Activated naive CD4-positive, alpha-beta T cell treated with anti-CD3 and anti-CD28 coated beads, Interleukin-2, amount 10 ng/mL, durations not matched to agents 7 days and 5 days (primary cell): ENCODE data around the gene PLXNB3.

Experiments used
- CTCF ChIA-PET: fragments of 350-600 bp; sonication (Branson Sonifier 250); formaldehyde crosslinking; loops from one replicate; lab custom pipeline; 2021; ENCODE audit warnings: antibody characterized with exemption; lab: Charles Lee
- DNase-seq: peaks from one replicate; pipeline ENCODE4 v3.0.0-alpha.2; 2020
- H3K27ac Mint-ChIP-seq: one replicate; pipeline ENCODE4 v1.8.0; 2021; ENCODE audit warnings: mild to moderate bottlenecking, moderate library complexity, mixed read lengths
- H3K27me3 Mint-ChIP-seq: one replicate; pipeline ENCODE4 v1.8.0; 2021; ENCODE audit warnings: mild to moderate bottlenecking, mixed read lengths
- H3K36me3 Mint-ChIP-seq: one replicate; pipeline ENCODE4 v1.8.0; 2021; ENCODE audit warnings: mixed read lengths
- H3K4me1 Mint-ChIP-seq: one replicate; pipeline ENCODE4 v1.8.0; 2021; ENCODE audit warnings: mixed read lengths
- H3K4me3 Mint-ChIP-seq: one replicate; pipeline ENCODE4 v1.8.0; 2021; ENCODE audit warnings: mild to moderate bottlenecking, moderate library complexity, mixed read lengths
- H3K9me3 Mint-ChIP-seq: one replicate; pipeline ENCODE4 v1.8.0; 2021; ENCODE audit warnings: mixed read lengths

The PLXNB3 gene

DNA sequence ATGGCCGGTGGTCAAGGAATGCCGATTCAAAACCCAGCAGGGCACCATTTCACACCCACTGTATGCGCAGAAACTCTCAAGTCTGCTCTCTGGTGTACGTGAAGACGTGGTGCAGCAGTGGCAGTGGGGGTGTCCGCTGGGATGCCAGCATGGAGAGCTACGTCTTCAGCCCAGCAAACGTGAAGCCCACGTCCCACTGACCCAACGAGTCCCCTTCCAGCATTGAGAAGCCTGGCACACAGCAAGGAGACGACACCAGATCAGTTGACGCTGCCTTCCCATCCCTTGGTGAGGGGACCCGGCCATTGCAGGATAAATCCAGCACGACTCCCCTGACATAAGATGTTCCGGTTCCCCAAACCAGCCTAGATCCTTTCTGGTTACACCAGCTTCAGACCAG lies 2.2 kb upstream of the PLXNB3 start:
- H3K36me3 Mint-ChIP-seq, result no peaks in the 10 kb centered on the region
- H3K27ac Mint-ChIP-seq, result no peak overlapping the region
- CTCF ChIA-PET, result interaction anchor here (3.3 kb wide), 1 partner anchor 186 kb away, joined by 27 read pairs; no protein-coding TSS in a partner anchor
- DNase-seq, result no peak
- no peaks in the 10 kb centered on the region for H3K9me3 Mint-ChIP-seq
- peaks cover 23% of the 10 kb centered on the region for H3K27me3 Mint-ChIP-seq
- peaks cover 8% of the 10 kb centered on the region for H3K4me1 Mint-ChIP-seq
- H3K4me3 Mint-ChIP-seq, result no peak overlapping the region

DNA sequence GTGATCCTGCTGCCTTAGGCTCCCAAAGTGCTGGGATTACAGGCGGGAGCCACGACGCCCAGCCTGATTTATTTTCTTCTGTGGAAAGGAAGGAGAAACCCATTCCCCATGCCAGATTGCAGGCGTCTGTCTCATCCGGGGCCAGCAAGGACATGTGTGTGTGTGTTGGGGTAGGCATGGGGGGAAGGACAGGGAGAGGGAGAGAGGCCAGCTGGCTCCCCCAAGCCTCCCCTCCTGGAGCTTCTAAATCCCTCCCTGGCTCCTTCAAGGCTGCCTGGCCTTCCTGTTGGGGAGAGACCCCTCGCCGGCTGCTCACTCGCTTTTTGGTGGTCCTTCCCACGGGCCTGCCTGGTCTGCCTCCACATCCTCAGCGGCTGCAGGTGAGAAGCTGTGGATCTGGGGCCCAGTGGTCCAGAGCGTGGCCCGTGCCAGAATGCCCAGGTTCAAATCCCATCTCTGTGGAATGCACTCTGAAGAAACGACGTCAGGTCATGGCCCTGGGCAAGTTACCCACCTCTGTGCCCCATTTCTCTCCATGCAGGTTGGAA lies 1.3 kb upstream of the PLXNB3 start:
- Mint-ChIP-seq H3K27ac (no peak overlapping the region), H3K27me3 (peaks cover 16% of the 10 kb centered on the region), H3K9me3 (no peaks in the 10 kb centered on the region), H3K36me3 (no peaks in the 10 kb centered on the region), H3K4me1 (peaks cover 8% of the 10 kb centered on the region), H3K4me3 (no peak overlapping the region)
- DNase-seq, result no peak
- CTCF ChIA-PET, result interaction anchor here (1.1 to 3.3 kb wide), 2 partner anchors 26 to 185 kb away, joined by 3 to 27 read pairs; no protein-coding TSS in a partner anchor

DNA sequence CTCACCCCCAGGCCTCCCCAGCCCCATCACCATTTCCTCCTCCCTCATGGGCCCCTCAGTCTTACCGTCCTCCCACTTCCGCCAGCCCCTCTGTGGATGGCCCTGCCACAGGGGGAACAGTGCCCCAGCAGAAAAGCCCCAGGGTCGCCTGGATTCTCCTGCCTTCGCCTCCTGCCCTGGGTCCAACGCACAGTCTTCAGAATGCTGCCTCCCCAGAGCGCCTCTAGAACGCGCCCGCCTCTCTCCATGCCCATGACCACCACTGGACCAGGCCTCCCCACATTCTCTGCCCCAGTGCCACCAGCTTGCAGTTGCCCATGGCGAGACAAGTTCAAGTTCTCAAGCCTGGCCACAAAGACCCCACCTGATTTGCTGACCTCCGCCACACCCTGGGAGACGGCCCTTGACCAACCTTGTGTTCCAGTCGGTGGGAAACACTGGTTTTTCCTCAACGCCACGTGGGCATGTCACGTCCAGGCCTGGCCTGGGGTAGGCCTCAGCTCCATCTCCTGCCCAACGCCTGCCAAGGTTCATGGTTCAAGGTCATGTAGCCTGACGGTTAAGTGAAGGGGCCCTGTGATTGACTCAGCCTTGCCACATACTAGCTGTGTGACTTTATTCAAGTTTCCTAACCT lies 634 bp upstream of the PLXNB3 start:
- DNase-seq, result no peak
- Mint-ChIP-seq H3K27me3 (peaks cover 14% of the 10 kb centered on the region), H3K4me1 (peaks cover 9% of the 10 kb centered on the region), H3K36me3 (no peaks in the 10 kb centered on the region), H3K4me3 (no peak overlapping the region), H3K27ac (no peak overlapping the region), H3K9me3 (no peaks in the 10 kb centered on the region)
- CTCF ChIA-PET, result interaction anchor here (0.6 to 3.3 kb wide), 5 partner anchors 27 to 205 kb away, joined by 3 to 27 read pairs (median 3); no protein-coding TSS in a partner anchor

DNA sequence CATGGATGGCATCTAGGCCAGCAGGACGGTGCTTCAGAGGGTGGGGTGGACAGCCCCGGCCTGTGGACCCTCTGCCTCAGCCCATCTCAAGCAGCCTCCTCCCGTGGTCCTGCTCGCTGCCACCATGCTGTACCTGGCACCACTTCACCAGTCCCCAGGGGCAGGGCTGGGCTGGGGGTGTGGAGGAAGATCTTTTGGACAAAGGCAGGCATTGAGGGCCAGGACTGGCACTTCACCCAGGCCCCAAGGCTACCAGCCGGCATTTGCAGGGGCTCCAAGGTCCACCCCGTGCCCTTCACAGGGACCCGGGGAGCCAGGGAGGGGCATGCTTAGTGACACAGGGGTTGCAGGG lies 713 bp downstream of the PLXNB3 start:
- Mint-ChIP-seq H3K27ac (no peak overlapping the region), H3K4me1 (peaks cover 9% of the 10 kb centered on the region), H3K36me3 (no peaks in the 10 kb centered on the region), H3K27me3 (peaks cover 14% of the 10 kb centered on the region), H3K4me3 (no peak overlapping the region), H3K9me3 (no peaks in the 10 kb centered on the region)
- CTCF ChIA-PET, result interaction anchor here (1.0 to 3.3 kb wide), 4 partner anchors 88 to 186 kb away, joined by 3 to 27 read pairs (median 4); no protein-coding TSS in a partner anchor
- DNase-seq, result no peak

DNA sequence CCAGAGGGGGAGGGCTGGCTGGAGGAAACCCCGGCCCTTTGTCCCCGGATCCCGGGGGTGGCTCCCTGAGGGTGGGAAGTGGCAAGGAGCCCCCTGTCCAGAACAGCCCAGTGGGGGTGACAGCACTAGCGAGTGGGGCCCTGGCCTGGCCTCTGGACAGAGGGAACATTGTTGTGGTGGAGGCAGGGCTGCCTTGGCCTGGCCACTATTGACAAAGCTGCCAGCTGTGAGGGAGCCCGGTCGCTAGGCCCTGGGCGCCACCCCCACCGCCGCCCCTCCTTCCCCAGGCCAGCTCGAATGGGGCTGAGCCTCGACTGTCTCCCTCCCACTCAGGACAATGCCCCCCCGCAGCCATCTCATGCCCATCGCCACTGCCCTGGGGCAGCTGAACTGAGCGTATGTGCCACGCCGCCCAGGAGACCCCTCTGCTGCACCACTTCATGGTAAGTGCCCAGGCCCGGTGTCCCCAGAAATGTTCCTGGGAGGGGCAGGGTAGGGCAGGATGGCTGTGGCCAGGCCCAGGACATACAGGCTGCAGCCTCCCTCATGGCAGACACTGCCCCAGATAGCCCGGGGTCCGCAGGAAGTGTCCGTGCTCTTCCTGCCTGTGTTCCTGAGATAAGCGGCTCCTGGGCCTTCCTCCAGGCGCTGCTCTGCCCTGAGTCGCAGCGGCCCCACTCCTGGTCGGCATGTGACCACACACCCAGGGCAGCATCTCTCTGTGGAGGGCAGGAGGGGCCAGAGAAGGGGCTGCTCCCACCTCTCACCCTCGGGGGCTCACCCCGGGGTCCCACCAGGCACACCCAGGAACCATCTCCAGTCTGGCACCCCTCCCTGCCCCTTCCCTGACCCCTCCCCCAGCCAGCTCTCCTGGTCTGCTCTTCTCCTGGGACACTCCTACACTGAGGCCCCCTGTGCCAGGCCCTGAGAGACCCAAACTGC lies 1.4 kb downstream of the PLXNB3 start:
- Mint-ChIP-seq H3K27ac (no peak overlapping the region), H3K4me1 (peaks cover 9% of the 10 kb centered on the region), H3K36me3 (no peaks in the 10 kb centered on the region), H3K27me3 (peaks cover 14% of the 10 kb centered on the region), H3K9me3 (no peaks in the 10 kb centered on the region), H3K4me3 (no peak overlapping the region)
- no peak for DNase-seq
- CTCF ChIA-PET, result interaction anchor here (1.2 to 1.6 kb wide), 2 partner anchors 127 to 185 kb away, joined by 4 read pairs; no protein-coding TSS in a partner anchor

DNA sequence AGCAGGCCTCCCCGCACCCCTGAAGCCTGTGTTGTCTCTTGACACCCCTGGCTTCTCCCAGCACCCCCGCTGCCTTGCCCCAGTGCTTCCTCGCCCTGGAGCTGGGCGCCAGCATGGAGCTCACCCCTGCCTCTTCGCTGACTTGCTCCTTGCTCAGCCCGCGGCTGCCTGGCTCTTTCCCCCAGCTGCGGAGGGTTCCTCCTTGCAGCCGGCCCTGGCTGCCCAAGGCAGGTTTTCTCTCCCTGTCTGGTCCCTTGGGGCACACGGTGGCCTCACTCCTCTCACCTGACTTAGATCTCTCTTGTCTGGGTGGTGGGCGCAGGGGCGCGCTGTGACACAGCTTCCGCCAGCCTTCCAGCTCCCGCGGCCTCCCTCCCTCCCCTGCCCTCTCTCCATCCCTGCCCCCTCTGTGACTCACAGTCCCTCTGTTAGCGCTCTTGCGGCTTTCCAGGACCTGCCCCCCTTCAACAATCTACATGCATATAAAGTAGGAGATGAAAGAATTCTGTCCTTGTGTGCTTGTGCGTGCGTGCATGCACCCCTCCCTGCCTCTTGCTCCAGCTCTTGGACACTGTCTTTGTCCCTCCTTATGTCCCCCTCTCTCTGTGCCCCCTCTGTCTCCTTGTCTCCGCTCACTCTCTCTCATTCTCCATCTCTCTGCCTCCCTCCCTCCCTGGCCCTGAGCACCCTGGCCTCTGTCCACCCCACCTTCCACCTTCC lies 2.2 kb downstream of the PLXNB3 start:
- CTCF ChIA-PET, result interaction anchor here (1.6 to 1.8 kb wide), 2 partner anchors 181 to 184 kb away, joined by 4 to 8 read pairs; no protein-coding TSS in a partner anchor
- peaks cover 14% of the 10 kb centered on the region for H3K27me3 Mint-ChIP-seq

DNA sequence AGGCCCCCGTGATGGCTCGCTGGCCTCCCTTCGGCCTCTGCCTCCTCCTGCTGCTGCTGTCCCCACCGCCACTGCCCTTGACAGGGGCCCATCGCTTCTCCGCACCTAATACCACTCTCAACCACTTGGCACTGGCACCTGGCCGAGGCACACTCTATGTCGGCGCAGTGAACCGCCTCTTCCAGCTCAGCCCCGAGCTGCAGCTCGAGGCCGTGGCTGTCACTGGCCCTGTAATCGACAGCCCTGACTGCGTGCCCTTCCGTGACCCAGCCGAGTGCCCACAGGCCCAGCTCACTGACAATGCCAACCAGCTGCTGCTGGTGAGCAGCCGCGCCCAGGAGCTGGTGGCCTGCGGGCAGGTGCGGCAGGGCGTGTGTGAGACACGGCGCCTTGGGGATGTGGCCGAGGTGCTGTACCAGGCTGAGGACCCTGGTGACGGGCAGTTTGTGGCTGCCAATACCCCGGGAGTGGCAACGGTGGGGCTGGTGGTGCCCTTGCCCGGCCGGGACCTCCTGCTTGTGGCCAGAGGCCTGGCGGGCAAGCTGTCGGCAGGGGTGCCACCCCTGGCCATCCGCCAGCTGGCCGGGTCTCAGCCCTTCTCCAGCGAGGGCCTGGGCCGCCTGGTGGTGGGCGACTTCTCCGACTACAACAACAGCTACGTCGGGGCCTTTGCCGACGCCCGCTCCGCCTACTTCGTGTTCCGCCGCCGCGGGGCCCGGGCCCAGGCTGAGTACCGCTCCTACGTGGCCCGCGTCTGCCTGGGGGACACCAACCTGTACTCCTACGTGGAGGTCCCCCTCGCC lies 3.0 kb downstream of the PLXNB3 start:
- no peaks in the 10 kb centered on the region for H3K9me3 Mint-ChIP-seq
- no peak overlapping the region for H3K27ac Mint-ChIP-seq
- DNase-seq, result no peak
- H3K4me3 Mint-ChIP-seq, result no peak overlapping the region
- no peaks in the 10 kb centered on the region for H3K36me3 Mint-ChIP-seq
- peaks cover 9% of the 10 kb centered on the region for H3K4me1 Mint-ChIP-seq
- CTCF ChIA-PET, result interaction anchor here (1.6 to 1.8 kb wide), 2 partner anchors 180 to 183 kb away, joined by 4 to 8 read pairs; no protein-coding TSS in a partner anchor
- peaks cover 14% of the 10 kb centered on the region for H3K27me3 Mint-ChIP-seq

More for the DNA sequence above, 2.2 kb downstream of the PLXNB3 start:
- DNase-seq, result peak; percentile 35
- Mint-ChIP-seq H3K4me1 (peaks cover 9% of the 10 kb centered on the region), H3K4me3 (no peak overlapping the region), H3K9me3 (no peaks in the 10 kb centered on the region), H3K36me3 (no peaks in the 10 kb centered on the region), H3K27ac (no peak overlapping the region)

DNA sequence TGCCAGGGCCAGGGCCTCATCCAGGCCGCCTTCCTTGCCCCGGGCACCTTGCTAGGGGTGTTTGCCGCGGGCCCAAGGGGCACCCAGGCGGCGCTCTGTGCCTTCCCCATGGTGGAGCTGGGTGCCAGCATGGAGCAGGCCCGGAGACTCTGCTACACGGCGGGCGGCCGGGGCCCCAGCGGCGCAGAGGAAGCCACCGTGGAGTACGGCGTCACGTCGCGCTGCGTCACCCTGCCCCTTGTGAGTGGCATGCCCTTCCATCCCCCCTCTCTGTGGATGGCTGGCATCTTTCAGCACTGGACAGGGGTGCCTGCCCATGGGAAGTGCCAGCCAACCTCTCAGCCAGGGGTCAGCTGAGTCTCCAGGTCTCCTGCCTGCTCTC lies 3.6 kb downstream of the PLXNB3 start:
- H3K27ac Mint-ChIP-seq, result no peak overlapping the region
- CTCF ChIA-PET, result interaction anchor here (1.8 kb wide), 1 partner anchor 179 kb away, joined by 8 read pairs; no protein-coding TSS in a partner anchor
- H3K4me3 Mint-ChIP-seq, result no peak overlapping the region

DNA sequence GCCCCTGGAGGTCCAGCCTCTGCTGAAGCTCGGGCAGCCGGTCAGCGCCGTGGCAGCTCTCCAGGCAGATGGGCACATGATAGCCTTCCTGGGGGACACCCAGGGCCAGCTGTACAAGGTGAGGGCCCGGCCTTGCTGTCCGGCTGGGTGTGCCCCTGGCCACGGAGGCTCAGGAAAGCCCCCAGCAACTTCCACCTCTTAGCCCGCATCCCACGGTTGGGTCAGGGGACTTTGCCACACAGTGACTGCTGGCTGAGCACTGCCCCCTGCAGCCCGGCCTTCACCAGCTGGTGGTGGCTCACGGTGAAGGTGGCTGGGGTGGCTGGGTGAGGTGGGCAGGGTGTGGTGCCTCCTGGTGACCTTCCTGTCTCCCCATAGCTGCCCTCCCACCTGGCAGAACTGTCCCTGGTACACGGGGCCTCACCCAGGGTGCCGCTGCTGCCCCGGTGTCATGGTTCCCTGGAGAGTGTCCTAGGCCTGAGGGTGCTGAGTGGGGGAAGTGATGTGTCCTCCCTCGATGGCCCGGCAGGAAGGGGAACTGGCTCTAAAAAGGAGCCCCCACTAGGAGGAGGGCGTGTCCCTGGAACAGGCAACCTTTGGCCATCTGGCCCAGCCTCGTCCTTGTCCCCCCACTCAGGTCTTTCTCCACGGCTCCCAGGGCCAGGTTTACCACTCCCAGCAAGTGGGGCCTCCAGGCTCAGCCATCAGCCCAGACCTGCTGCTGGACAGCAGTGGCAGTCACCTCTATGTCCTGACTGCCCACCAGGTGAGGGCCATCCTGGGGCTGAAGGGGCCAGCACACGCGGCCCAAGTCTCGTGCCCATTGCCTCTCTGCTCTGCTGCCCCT lies 4.5 kb downstream of the PLXNB3 start:
- DNase-seq, result no peak
- no peak overlapping the region for H3K27ac Mint-ChIP-seq
- H3K36me3 Mint-ChIP-seq, result no peaks in the 10 kb centered on the region
- H3K4me3 Mint-ChIP-seq, result no peak overlapping the region
- H3K4me1 Mint-ChIP-seq, result peaks cover 9% of the 10 kb centered on the region
- CTCF ChIA-PET, result no interaction called here
- no peaks in the 10 kb centered on the region for H3K9me3 Mint-ChIP-seq
- H3K27me3 Mint-ChIP-seq, result peaks cover 14% of the 10 kb centered on the region

More for the DNA sequence above, 3.6 kb downstream of the PLXNB3 start:
- H3K9me3 Mint-ChIP-seq, result no peaks in the 10 kb centered on the region
- no peak for DNase-seq
- peaks cover 9% of the 10 kb centered on the region for H3K4me1 Mint-ChIP-seq
- no peaks in the 10 kb centered on the region for H3K36me3 Mint-ChIP-seq
- peaks cover 14% of the 10 kb centered on the region for H3K27me3 Mint-ChIP-seq

DNA sequence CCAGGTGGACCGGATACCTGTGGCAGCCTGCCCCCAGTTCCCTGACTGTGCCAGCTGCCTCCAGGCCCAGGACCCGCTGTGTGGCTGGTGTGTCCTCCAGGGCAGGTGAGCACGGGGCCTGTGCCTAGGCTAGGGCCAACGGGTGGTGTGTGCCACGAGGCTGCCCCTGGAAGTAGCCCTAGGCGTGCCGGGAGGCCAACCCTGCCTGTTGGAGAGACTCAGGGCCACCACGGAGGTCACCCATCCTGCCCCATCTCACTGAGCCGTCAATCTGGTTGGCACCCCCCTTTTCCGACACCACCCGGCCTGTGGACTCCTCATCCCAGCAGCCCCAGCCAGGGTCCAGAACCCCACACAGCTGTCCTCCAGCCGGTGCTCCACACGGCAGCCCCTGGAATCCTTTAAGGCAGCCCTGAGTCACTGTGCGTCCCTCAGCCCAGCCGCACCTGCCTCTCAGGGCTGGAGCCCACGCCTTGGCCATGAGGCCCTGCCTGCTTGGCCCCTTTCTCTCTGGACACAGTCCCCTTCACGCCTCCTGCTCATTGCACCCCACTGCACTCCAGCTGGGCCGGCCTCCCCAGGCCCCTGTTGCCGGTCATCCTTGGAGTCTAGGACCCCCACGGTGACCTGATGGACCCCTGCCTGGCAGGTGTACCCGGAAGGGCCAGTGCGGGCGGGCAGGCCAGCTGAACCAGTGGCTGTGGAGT lies 5.3 kb downstream of the PLXNB3 start:
- H3K9me3 Mint-ChIP-seq, result no peaks in the 10 kb centered on the region
- no peak for DNase-seq
- no peak overlapping the region for H3K27ac Mint-ChIP-seq
- CTCF ChIA-PET, result no interaction called here
- H3K4me1 Mint-ChIP-seq, result peaks cover 6% of the 10 kb centered on the region
- peaks cover 9% of the 10 kb centered on the region for H3K27me3 Mint-ChIP-seq
- H3K36me3 Mint-ChIP-seq, result no peaks in the 10 kb centered on the region
- H3K4me3 Mint-ChIP-seq, result no peak overlapping the region

DNA sequence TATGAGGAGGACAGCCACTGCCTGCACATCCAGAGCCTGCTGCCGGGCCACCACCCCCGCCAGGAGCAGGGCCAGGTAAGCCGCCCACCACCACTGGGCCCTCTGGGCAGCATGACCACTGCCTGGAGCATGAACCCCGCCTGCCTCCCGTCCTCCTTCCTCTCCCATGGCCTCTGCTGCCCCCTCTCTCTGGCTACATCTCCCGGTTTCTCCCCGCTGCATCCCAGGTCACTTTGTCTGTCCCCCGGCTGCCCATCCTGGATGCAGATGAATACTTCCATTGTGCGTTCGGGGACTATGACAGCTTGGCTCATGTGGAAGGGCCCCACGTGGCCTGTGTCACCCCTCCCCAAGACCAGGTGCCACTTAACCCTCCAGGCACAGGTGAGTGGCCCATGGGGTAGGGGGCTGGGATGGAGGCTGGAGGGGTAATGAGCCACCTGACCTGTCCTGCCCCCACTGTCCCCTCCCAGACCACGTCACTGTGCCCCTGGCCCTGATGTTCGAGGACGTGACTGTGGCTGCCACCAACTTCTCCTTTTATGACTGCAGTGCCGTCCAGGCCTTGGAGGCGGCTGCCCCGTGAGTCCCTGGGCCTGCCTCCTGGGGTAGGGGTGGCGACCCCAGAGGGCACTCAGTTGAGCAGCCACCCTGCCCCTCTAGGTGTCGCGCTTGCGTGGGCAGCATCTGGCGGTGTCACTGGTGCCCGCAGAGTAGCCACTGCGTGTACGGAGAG lies 6.0 kb downstream of the PLXNB3 start:
- no peak overlapping the region for H3K27ac Mint-ChIP-seq
- H3K36me3 Mint-ChIP-seq, result no peaks in the 10 kb centered on the region
- peaks cover 6% of the 10 kb centered on the region for H3K4me1 Mint-ChIP-seq
- DNase-seq, result no peak
- CTCF ChIA-PET, result no interaction called here
- peaks cover 9% of the 10 kb centered on the region for H3K27me3 Mint-ChIP-seq
- no peak overlapping the region for H3K4me3 Mint-ChIP-seq
- no peaks in the 10 kb centered on the region for H3K9me3 Mint-ChIP-seq
